ENCODE results near the gene TMTC1.

TMTC1 gene

GRCh38 chr12:29625359-29625953 lies 158.3 kb downstream of the TMTC1 start:
- no peaks in the 10 kb centered on the region for H3K27me3 ChIP-seq (ENCODE audit: insufficient read depth, low read length)
- no peaks in the 10 kb centered on the region for H3K9me3 ChIP-seq (ENCODE audit: insufficient read depth, low read depth, low read length)
- H3K27ac ChIP-seq (ENCODE audit: low read length) = no peak overlapping the region
- peak overlapping the region; percentile 21; the same call in 1 of the 2 replicates for H3K9ac ChIP-seq (ENCODE audit: low read depth, low read length)
- H3K36me3 ChIP-seq (ENCODE audit: insufficient read depth, low read depth, low read length) = 0 out of 2 replicates have a peak, but pooled peaks cover 4% of the 10 kb centered on the region
- H3K4me1 ChIP-seq (ENCODE audit: insufficient read depth, low read length) = peaks cover 17% of the 10 kb centered on the region; the same call in 1 of the 2 replicates
- no peak overlapping the region for H3K4me3 ChIP-seq (ENCODE audit: low read length)

GRCh38 chr12:29622251-29622650 lies 161.5 kb downstream of the TMTC1 start:
- Histone ChIP-seq H3K4me3 (ENCODE audit: low read length) (no peak overlapping the region), H3K9ac (ENCODE audit: low read depth, low read length) (no peak overlapping the region), H3K36me3 (ENCODE audit: insufficient read depth, low read depth, low read length) (no peaks in the 10 kb centered on the region), H3K9me3 (ENCODE audit: insufficient read depth, low read depth, low read length) (no peaks in the 10 kb centered on the region), H3K27me3 (ENCODE audit: insufficient read depth, low read length) (no peaks in the 10 kb centered on the region), H3K27ac (ENCODE audit: low read length) (no peak overlapping the region), H3K4me1 (ENCODE audit: insufficient read depth, low read length) (peaks cover 16% of the 10 kb centered on the region; the same call in 1 of the 2 replicates)

GRCh38 chr12:29620030-29620429 lies 163.7 kb downstream of the TMTC1 start:
- no peak overlapping the region for H3K4me3 ChIP-seq (ENCODE audit: low read length)

GRCh38 chr12:29617407-29617803 lies 166.3 kb downstream of the TMTC1 start:
- Histone ChIP-seq H3K36me3 (ENCODE audit: insufficient read depth, low read depth, low read length) (no peaks in the 10 kb centered on the region), H3K27ac (ENCODE audit: low read length) (no peak overlapping the region), H3K9me3 (ENCODE audit: insufficient read depth, low read depth, low read length) (no peaks in the 10 kb centered on the region), H3K27me3 (ENCODE audit: insufficient read depth, low read length) (no peaks in the 10 kb centered on the region), H3K9ac (ENCODE audit: low read depth, low read length) (no peak overlapping the region), H3K4me1 (ENCODE audit: insufficient read depth, low read length) (no peaks in the 10 kb centered on the region; the same call in 1 of the 2 replicates), H3K4me3 (ENCODE audit: low read length) (no peak overlapping the region)

More at GRCh38 chr12:29620030-29620429, 163.7 kb downstream of the TMTC1 start:
- H3K27me3 ChIP-seq (ENCODE audit: insufficient read depth, low read length) = no peaks in the 10 kb centered on the region
- H3K4me1 ChIP-seq (ENCODE audit: insufficient read depth, low read length) = peaks cover 2% of the 10 kb centered on the region; the same call in 1 of the 2 replicates
- no peaks in the 10 kb centered on the region for H3K9me3 ChIP-seq (ENCODE audit: insufficient read depth, low read depth, low read length)
- H3K27ac ChIP-seq (ENCODE audit: low read length) = no peak overlapping the region
- H3K36me3 ChIP-seq (ENCODE audit: insufficient read depth, low read depth, low read length) = no peaks in the 10 kb centered on the region
- H3K9ac ChIP-seq (ENCODE audit: low read depth, low read length) = no peak overlapping the region

GRCh38 chr12:29616664-29617406 lies 166.9 kb downstream of the TMTC1 start:
- Histone ChIP-seq H3K9ac (ENCODE audit: low read depth, low read length) (no peak overlapping the region), H3K27me3 (ENCODE audit: insufficient read depth, low read length) (no peaks in the 10 kb centered on the region), H3K9me3 (ENCODE audit: insufficient read depth, low read depth, low read length) (no peaks in the 10 kb centered on the region), H3K4me3 (ENCODE audit: low read length) (no peak overlapping the region), H3K36me3 (ENCODE audit: insufficient read depth, low read depth, low read length) (no peaks in the 10 kb centered on the region), H3K27ac (ENCODE audit: low read length) (no peak overlapping the region), H3K4me1 (ENCODE audit: insufficient read depth, low read length) (no peaks in the 10 kb centered on the region; the same call in 1 of the 2 replicates)

- Histone ChIP-seq H3K27ac (ENCODE audit: low read length) (no peak overlapping the region), H3K36me3 (ENCODE audit: insufficient read depth, low read depth, low read length) (no peaks in the 10 kb centered on the region), H3K4me1 (ENCODE audit: insufficient read depth, low read length) (no peaks in the 10 kb centered on the region; the same call in 1 of the 2 replicates), H3K4me3 (ENCODE audit: low read length) (no peak overlapping the region), H3K9me3 (ENCODE audit: insufficient read depth, low read depth, low read length) (no peaks in the 10 kb centered on the region), H3K9ac (ENCODE audit: low read depth, low read length) (no peak overlapping the region), H3K27me3 (ENCODE audit: insufficient read depth, low read length) (no peaks in the 10 kb centered on the region)
Observed at GRCh38 chr12:29614694-29615325, 168.9 kb downstream of the TMTC1 start.

GRCh38 chr12:29612912-29613311 lies 170.8 kb downstream of the TMTC1 start:
- no peaks in the 10 kb centered on the region; the same call in 1 of the 2 replicates for H3K4me1 ChIP-seq (ENCODE audit: insufficient read depth, low read length)
- peak overlapping the region; percentile 25; the same call in 1 of the 2 replicates for H3K9ac ChIP-seq (ENCODE audit: low read depth, low read length)
- H3K36me3 ChIP-seq (ENCODE audit: insufficient read depth, low read depth, low read length) = no peaks in the 10 kb centered on the region
- no peaks in the 10 kb centered on the region for H3K27me3 ChIP-seq (ENCODE audit: insufficient read depth, low read length)
- H3K4me3 ChIP-seq (ENCODE audit: low read length) = no peak overlapping the region
- no peaks in the 10 kb centered on the region for H3K9me3 ChIP-seq (ENCODE audit: insufficient read depth, low read depth, low read length)
- H3K27ac ChIP-seq (ENCODE audit: low read length) = no peak overlapping the region

GRCh38 chr12:29611906-29612305 lies 171.8 kb downstream of the TMTC1 start:
- Histone ChIP-seq H3K4me1 (ENCODE audit: insufficient read depth, low read length) (no peaks in the 10 kb centered on the region; the same call in 1 of the 2 replicates), H3K4me3 (ENCODE audit: low read length) (no peak overlapping the region), H3K36me3 (ENCODE audit: insufficient read depth, low read depth, low read length) (no peaks in the 10 kb centered on the region), H3K9me3 (ENCODE audit: insufficient read depth, low read depth, low read length) (no peaks in the 10 kb centered on the region), H3K27me3 (ENCODE audit: insufficient read depth, low read length) (no peaks in the 10 kb centered on the region), H3K9ac (ENCODE audit: low read depth, low read length) (no peak overlapping the region), H3K27ac (ENCODE audit: low read length) (no peak overlapping the region)

GRCh38 chr12:29610473-29611170 lies 173.1 kb downstream of the TMTC1 start:
- Histone ChIP-seq H3K27me3 (ENCODE audit: insufficient read depth, low read length) (no peaks in the 10 kb centered on the region), H3K27ac (ENCODE audit: low read length) (no peak overlapping the region), H3K9ac (ENCODE audit: low read depth, low read length) (no peak overlapping the region), H3K4me3 (ENCODE audit: low read length) (no peak overlapping the region), H3K4me1 (ENCODE audit: insufficient read depth, low read length) (peaks cover 3% of the 10 kb centered on the region; the same call in 1 of the 2 replicates), H3K9me3 (ENCODE audit: insufficient read depth, low read depth, low read length) (no peaks in the 10 kb centered on the region), H3K36me3 (ENCODE audit: insufficient read depth, low read depth, low read length) (no peaks in the 10 kb centered on the region)

GRCh38 chr12:29609431-29610215 lies 174.1 kb downstream of the TMTC1 start:
- H3K27ac ChIP-seq (ENCODE audit: low read length) = no peak overlapping the region
- no peaks in the 10 kb centered on the region for H3K36me3 ChIP-seq (ENCODE audit: insufficient read depth, low read depth, low read length)
- H3K9ac ChIP-seq (ENCODE audit: low read depth, low read length) = no peak overlapping the region
- H3K4me3 ChIP-seq (ENCODE audit: low read length) = no peak overlapping the region
- H3K27me3 ChIP-seq (ENCODE audit: insufficient read depth, low read length) = no peaks in the 10 kb centered on the region
- H3K4me1 ChIP-seq (ENCODE audit: insufficient read depth, low read length) = peaks cover 3% of the 10 kb centered on the region; the same call in 1 of the 2 replicates
- no peaks in the 10 kb centered on the region for H3K9me3 ChIP-seq (ENCODE audit: insufficient read depth, low read depth, low read length)

GRCh38 chr12:29608581-29608980 lies 175.2 kb downstream of the TMTC1 start:
- H3K4me1 ChIP-seq (ENCODE audit: insufficient read depth, low read length) = peaks cover 7% of the 10 kb centered on the region; the same call in 1 of the 2 replicates
- no peak overlapping the region for H3K4me3 ChIP-seq (ENCODE audit: low read length)
- no peaks in the 10 kb centered on the region for H3K36me3 ChIP-seq (ENCODE audit: insufficient read depth, low read depth, low read length)
- no peak overlapping the region for H3K27ac ChIP-seq (ENCODE audit: low read length)
- H3K9ac ChIP-seq (ENCODE audit: low read depth, low read length) = no peak overlapping the region
- H3K27me3 ChIP-seq (ENCODE audit: insufficient read depth, low read length) = no peaks in the 10 kb centered on the region
- no peaks in the 10 kb centered on the region for H3K9me3 ChIP-seq (ENCODE audit: insufficient read depth, low read depth, low read length)

Data from iPS-20b (cell line).